GM21360 (cell line): Measurements from ENCODE around the gene CLDN20.
"Not testable (repeated sequence)": the region's sequence is repeated elsewhere in the genome, so short reads cannot be mapped to it uniquely, and the experiment has no call there.

ENCODE experiments used
- ATAC-seq: cut with Tn5 transposase; IDR thresholded peaks from one replicate; pipeline ENCODE4 v1.9.1; 2021; ENCODE audit warnings: mild to moderate bottlenecking, moderate library complexity; ENCODE audit not compliant: unreplicated experiment

The CLDN20 gene

DNA sequence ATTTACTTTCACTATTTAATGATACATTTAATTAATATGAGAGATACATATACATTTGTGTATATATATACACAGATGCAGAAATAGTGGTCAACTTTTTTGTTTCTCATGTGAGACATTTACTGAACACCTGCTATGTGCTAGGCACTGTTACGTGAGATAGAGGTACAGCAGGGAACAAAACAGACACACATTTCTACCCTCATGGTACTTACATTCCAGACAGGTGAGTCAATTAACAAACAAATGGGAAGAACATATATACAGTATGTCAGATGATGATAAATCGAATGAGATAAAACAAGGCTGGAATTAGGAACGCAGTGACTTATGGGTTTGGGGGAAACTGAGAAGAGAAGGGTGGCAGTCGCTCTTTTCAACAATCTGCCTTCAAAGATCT lies 45.3 kb downstream of the CLDN20 start:
- ATAC-seq: no peak

DNA sequence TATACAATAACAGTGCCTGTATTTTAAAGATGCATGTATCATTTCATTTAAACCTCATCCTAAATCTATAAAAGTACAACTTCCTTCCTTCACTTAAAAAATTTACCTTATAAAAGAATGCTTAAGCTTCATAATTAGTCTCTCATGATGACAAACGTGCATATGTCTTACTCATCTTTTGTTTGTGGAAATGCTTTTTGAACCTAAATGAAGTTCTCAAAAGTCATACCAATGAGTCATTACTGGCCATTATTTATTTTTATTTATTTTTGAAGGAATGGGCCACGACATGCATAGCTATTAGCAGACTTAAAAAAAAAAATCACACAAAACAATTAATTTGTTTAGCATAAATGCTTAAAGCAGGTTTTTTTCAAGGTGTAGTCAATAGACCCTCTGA lies 46.8 kb downstream of the CLDN20 start:
- no peak for ATAC-seq

DNA sequence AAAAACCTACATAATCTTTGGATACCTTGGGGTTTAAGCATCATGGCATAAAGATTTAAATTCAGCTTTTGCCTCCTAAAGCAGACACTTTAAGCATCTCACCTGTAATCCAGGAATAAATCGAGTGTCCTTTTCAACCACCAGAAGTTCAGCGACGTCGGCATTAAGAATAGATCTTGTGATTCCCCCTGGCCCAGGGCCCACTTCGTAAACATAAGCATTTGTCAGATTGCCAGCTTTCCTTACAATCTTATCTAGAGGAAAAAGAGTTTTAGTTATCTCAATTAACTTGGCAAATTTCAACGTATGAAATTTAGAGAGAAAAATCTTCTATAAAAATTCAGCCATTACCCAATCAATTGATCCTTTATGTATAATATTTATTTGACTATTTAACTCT lies 47.3 kb downstream of the CLDN20 start:
- no peak for ATAC-seq

DNA sequence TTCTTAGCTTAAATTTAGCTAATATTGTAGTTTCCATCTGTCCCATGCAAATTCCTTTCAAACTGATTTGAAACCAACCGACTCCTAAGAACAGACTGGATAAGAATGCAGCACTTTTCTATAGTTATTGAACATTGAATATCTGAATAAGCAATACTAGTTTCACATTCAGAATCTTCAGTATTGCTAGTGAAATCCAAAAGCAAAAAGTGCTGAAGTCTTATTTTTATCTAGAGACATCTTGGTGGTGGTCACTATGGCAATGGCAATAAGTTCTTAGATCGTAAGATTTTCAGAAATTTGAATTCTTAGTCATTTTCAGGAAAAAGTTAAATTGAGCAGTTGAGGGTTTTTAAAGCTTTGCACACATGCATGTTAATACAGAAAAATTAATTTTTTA lies 47.8 kb downstream of the CLDN20 start:
- no peak for ATAC-seq

DNA sequence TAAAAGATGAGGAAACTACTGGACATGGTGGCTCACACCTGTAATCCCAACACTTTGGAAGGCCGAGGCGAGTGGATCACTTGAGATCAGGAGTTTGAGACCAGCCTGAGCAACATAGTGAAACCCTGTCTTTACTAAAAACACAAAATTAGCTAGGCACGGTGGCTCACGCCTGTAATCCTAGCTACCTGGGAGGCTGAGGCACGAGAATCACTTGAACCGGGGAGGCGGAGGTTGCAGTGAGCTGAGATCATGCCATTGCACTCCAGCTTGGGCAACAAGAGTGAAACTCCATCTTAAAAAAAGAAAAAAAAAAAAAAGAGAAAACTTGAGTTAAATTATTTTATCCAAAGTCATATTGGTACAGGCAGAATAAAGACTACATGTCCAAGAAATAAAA lies 49.1 kb downstream of the CLDN20 start:
- not testable (repeated sequence) for ATAC-seq

DNA sequence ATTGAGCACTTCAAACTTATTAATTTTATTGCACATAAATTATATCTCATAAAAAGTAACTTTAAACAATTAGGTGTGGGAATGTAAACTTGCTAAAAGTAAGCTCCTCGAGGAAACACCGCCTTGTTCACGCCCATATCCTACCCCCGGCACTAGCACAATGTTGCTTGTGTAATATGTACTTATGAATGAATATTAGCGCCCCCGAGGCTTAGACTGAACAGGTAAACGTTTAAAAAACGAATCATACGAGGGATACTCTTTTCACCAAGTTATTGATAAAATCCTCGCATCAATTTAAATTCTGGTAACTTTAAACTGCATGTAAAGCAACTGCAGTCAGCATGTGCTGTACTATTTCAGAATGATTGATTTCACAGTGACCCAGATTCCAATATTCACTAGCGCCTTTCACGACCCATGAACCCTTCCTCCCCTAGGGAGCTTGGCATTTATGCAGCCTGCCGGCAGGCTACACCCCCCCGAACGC lies 49.8 kb downstream of the CLDN20 start:
- peak; percentile 10 for ATAC-seq

DNA sequence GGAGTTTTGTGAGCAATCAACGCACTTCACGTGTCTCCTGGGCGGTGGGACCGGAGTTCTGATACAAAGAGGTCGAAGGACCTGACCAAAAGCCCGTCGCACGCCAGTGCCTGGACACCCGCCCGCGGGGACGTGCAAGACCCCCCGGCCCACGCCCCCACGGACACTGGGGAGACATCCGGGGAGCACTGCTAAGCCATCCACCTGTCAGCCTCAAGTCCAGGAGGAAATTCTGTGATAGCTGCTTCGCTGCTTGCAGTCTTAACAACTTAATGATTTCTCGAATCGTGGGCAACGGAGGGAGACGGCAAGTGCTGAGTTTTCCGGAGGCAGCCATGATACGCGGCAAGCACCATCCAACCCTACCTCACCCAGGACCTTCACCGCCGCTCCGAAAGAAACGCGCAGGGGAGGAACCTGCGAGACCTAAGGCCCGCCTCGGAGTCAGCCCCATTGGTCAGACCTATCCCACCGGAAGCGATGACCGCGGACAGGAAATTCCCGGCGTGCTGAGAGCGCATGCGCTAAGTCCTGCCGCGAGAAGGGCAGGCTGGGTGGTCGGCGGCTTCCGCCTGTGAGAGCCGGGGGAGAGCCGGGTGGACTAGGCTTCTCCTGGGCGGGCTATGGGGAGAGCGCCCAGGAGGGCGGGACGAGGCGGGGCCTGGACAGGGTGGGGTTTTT lies 50.4 kb downstream of the CLDN20 start, which contains the start of gene TFB1M:
Gene TFB1M, minus strand, starts transcription at position 393 of the 681 bp plus-strand sequence. Its CDS starts 56 bp downstream, at position 337.
- peak; percentile 96 for ATAC-seq

DNA sequence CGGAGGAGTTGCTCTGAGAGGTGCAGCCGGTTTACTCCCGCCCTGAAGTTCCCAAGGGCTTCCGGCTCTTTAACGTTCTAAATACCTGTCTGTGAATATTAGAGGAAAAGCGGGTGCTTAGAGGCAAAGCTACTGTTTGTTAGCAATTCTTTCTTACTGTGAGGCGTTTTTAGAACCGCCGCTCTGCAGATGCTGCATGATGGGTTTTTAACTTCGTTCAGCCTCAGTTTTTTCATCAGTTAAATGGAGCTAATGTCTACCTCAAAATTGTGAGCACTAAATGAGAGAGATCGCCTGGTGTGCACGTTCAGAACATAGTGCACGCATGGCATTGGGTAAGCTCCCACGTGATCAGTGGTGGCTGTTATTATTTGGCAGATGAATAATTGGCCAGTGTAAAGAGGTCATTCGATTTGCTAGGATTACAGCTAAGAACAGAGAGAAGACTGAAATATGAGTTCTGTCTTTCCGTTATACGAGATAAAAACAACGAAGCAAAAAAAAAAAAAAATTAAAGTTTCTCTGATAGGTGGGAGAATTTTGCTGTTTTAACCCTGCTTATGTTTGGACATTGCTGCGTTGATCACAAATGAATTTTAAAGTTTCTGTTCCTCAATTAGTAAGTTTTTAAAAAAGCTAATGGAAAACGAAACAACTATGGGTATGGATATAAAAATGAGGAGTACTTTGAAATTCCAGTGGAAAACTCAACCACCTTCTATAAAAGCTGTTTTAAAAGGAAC lies 51.1 kb downstream of the CLDN20 start:
- ATAC-seq: peak; percentile 60

DNA sequence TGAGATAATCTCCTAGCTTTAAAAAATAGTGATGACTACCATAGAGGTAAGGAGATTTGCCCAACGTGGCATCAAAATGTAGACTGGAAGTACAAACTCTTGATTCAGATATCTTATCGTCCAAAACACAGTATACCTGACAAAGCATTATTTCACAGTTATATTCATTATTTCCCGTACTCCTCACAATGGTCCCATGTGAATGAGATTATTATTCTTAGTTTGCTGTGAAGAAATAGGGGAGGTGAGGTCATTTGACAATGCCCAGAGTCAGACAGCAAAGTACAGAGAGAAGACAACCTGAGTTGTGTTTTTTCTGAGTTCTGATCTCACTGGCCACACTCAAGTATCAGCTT lies 51.7 kb downstream of the CLDN20 start:
- no peak for ATAC-seq

DNA sequence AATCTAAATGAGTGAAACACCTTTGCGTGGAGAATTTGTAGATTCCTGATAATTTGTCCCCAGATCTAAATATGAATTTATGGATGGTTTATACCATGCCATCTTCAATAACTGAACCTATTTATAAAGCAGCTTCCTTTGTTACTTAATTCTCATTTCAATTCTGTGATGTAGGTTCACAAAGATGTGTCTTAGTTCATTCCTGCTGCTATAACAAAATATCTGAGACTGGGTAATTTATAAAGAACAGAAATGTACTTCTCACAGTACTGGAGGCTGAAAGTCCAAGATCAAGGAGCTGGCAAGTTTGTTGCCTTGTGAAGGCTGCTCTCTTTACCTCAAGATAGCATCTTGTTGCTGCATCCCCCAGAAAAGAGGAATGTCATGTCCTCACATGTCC lies 52.6 kb downstream of the CLDN20 start:
- ATAC-seq: no peak

DNA sequence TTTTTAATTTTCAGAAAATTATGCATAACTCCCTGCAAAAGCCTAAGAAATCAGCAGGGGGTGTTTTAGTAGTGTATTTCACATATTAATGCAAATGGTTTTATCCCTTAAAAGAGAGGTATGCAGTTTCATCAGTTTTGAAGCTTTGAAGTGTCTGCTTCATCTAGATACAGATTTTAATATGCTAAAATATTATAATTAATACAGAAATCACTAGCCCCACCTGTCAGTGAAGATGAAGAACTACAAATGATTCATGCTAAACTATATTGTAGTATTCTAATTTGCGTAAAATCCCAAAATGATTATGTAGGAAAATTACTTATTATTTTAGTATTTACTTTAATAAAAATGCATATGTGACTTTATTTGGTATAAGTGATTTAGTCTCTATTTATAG lies 53.4 kb downstream of the CLDN20 start:
- no peak for ATAC-seq

DNA sequence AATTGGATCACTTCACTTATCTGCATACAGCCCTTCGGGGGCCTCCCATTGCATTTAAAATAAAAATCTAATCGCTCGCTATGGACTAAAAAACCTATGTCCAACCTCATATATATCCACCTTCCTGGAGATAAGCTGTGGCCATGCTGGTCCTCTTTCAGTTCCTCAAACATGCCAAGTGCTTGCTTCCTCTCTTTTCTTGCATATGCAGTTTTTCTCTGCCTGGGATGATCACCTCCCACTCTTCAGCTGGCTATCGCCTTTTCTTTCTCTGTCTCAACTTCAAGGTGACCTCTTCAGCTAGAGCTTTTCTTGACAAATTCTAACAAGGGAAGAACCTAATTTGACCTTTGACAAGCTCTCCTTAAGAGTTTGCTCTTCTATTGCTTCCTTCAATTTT lies 56.1 kb downstream of the CLDN20 start:
- ATAC-seq: no peak

DNA sequence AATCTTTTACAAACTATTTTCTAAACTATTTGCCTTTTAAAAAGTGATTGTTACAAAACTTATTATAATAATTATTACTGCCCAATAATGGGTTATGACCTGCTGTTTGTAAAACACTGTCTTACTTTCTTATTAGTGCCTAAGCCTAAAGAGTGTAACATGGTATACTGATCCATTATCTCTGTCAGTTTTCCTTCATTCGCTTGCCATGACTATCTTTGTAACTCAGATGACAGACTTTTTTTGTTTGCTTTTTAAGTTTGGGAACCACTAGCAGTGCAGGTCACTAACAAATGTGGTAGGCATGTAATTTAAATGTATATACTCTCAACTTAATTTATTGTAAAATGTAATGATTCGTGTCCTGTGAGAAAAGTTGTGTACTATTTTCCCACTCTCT lies 60.4 kb downstream of the CLDN20 start:
- ATAC-seq: no peak

DNA sequence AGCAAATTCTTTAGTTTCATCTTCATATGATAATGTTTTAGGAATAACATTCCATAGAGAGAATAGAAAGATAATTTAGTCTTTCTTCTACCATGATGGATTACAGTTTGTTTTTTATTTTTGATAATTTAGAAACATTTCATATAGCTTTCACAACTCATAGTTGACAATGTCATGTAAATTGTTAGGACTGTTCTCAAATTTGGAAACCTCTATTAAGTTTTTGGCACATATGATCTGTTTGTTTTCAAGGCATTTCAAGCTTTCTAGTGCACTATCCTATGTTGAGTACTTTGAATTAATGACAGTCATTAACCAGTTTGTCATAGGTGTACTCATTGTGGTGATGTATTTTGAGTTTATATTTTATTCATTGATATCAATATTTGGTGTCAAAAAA lies 61.2 kb downstream of the CLDN20 start:
- ATAC-seq: no peak

DNA sequence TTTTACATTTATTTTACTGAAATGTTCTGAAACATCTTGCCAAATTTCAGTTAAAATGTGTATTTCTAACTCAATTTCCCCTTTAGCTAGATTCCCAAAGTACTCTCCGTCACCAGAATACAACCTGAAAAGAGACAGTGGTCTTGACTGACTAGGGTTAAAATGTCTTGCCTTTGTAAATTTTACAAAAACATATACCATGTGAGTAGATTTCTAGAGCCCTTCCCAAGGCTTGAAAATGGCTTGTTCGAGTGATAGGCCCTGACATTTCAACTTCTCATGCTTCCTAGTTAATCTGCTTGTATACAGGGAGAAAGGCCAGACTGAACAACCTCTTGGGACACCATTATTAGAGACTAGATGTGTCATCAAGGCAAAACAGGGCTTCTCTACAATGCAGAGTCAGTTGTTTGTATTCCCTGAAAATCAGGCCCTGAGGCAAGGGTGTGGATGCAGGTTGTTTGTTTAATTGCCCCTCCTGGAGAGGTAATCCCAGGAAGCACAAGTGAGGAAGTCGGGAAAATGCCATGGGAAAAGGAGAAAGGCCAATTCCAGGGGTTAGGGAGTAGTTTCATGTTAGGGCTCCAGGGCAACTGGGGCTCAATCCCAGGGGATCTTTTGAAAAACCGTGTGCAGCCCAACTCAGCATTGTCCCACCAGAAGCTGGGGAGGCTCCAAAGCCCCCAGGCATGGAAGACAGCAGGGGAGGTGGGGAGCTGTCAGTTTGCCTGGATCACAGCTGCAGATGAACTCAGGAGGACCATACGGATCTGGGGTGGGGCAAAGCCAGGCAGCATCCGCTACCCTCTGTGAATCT lies 62.1 kb downstream of the CLDN20 start:
- no peak for ATAC-seq
